Liver (tissue), 3 donors: ENCODE data around the gene HNRNPUL1.

Experiments used
- FOXA1 ChIP-seq: IDR thresholded peaks from 2 replicates; pipeline ENCODE4 v1.6.1; 2016; ENCODE audit warnings: antibody characterized with exemption
- GABPA ChIP-seq, 2 donors: IDR thresholded peaks in 1 of 2; conservative IDR thresholded peaks in 1 of 2; 2 replicates each; pipeline ENCODE4 v1.6.1; 2016; ENCODE audit warnings: antibody characterized with exemption in 2 of 2, mild to moderate bottlenecking in 1 of 2, moderate library complexity in 1 of 2
- JUND ChIP-seq, 2 donors: IDR thresholded peaks; 2 replicates each; pipeline ENCODE4 v1.6.1; 2016; ENCODE audit warnings: antibody characterized with exemption in 2 of 2
- SP1 ChIP-seq: IDR thresholded peaks from 2 replicates; pipeline ENCODE4 v1.6.1; 2018; ENCODE audit warnings: antibody characterized with exemption, mild to moderate bottlenecking
- TAF1 ChIP-seq: conservative IDR thresholded peaks from 2 replicates; pipeline ENCODE4 v1.6.1; 2016; ENCODE audit warnings: antibody characterized with exemption, mild to moderate bottlenecking
- TF ChIP-seq, protein P1 (sequence below): IDR thresholded peaks from 2 replicates; pipeline ENCODE4 v1.6.1; 2016; ENCODE audit warnings: antibody characterized with exemption
- TF ChIP-seq, protein P2 (sequence below): fragments of 150-350 bp; IDR thresholded peaks from 2 replicates; pipeline ENCODE4 v1.5.1; 2017; ENCODE audit warnings: improper control_type of control experiment, low read depth, low read length; ENCODE audit not compliant: missing input control
- TF ChIP-seq, protein P3 (sequence below): IDR thresholded peaks from 2 replicates; pipeline ENCODE4 v1.6.1; 2016; ENCODE audit warnings: antibody characterized with exemption, mild to moderate bottlenecking
- TF ChIP-seq, protein P4 (sequence below): IDR thresholded peaks from 2 replicates; pipeline ENCODE4 v1.6.1; 2016; ENCODE audit warnings: antibody characterized with exemption
- donor health status: healthy.
- donor health status: healthy.

DNA sequence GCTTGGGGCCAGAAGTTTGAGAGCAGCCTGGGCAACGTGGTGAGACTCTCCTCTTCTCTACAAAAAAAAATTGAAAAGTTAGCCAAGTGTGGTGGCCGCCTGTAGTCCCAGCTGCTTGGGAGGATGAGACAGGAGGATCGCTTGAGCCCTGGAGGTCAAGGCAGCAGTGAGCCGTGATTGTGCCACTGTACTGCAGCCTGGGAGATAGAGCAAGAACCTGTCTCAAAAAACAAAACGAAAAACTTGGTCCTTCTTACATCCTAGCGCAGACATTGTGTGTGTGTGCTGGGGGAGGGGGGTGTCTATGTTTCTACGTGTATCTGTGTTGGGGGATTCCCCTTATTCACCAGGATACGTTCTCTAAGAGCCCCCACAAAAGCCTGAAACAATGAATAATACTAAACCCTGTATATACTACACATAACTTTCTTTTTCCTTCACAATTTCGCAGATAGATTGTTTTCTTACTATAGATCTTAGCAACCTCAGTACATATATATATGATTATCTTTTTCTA is 37.2 kb upstream of the HNRNPUL1 start:
- TF ChIP-seq, protein P1, sequence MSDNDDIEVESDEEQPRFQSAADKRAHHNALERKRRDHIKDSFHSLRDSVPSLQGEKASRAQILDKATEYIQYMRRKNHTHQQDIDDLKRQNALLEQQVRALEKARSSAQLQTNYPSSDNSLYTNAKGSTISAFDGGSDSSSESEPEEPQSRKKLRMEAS = no peak
- TF ChIP-seq, protein P2, sequence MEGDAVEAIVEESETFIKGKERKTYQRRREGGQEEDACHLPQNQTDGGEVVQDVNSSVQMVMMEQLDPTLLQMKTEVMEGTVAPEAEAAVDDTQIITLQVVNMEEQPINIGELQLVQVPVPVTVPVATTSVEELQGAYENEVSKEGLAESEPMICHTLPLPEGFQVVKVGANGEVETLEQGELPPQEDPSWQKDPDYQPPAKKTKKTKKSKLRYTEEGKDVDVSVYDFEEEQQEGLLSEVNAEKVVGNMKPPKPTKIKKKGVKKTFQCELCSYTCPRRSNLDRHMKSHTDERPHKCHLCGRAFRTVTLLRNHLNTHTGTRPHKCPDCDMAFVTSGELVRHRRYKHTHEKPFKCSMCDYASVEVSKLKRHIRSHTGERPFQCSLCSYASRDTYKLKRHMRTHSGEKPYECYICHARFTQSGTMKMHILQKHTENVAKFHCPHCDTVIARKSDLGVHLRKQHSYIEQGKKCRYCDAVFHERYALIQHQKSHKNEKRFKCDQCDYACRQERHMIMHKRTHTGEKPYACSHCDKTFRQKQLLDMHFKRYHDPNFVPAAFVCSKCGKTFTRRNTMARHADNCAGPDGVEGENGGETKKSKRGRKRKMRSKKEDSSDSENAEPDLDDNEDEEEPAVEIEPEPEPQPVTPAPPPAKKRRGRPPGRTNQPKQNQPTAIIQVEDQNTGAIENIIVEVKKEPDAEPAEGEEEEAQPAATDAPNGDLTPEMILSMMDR = no peak
- TF ChIP-seq, protein P3, sequence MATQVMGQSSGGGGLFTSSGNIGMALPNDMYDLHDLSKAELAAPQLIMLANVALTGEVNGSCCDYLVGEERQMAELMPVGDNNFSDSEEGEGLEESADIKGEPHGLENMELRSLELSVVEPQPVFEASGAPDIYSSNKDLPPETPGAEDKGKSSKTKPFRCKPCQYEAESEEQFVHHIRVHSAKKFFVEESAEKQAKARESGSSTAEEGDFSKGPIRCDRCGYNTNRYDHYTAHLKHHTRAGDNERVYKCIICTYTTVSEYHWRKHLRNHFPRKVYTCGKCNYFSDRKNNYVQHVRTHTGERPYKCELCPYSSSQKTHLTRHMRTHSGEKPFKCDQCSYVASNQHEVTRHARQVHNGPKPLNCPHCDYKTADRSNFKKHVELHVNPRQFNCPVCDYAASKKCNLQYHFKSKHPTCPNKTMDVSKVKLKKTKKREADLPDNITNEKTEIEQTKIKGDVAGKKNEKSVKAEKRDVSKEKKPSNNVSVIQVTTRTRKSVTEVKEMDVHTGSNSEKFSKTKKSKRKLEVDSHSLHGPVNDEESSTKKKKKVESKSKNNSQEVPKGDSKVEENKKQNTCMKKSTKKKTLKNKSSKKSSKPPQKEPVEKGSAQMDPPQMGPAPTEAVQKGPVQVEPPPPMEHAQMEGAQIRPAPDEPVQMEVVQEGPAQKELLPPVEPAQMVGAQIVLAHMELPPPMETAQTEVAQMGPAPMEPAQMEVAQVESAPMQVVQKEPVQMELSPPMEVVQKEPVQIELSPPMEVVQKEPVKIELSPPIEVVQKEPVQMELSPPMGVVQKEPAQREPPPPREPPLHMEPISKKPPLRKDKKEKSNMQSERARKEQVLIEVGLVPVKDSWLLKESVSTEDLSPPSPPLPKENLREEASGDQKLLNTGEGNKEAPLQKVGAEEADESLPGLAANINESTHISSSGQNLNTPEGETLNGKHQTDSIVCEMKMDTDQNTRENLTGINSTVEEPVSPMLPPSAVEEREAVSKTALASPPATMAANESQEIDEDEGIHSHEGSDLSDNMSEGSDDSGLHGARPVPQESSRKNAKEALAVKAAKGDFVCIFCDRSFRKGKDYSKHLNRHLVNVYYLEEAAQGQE = no peak
- no peak for TF ChIP-seq SP1
- TF ChIP-seq TAF1 = no peak
- TF ChIP-seq FOXA1 = no peak
- no peak for TF ChIP-seq JUND (IDR thresholded peaks at IDR 0.05)
- TF ChIP-seq, protein P4, sequence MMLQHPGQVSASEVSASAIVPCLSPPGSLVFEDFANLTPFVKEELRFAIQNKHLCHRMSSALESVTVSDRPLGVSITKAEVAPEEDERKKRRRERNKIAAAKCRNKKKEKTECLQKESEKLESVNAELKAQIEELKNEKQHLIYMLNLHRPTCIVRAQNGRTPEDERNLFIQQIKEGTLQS = no peak
- TF ChIP-seq GABPA (IDR thresholded peaks at IDR 0.05 in 1 of 2, conservative IDR thresholded peaks at IDR 0.05 in 1 of 2) = no peak
